GM18861 (cell line): ENCODE measurements around the gene USP33.
"Not testable (repeated sequence)": the region's sequence is repeated elsewhere in the genome, so short reads cannot be mapped to it uniquely, and the experiment has no call there.

ENCODE experiments used
- ATAC-seq: cut with Tn5 transposase; IDR thresholded peaks from one replicate; pipeline ENCODE4 v1.9.1; 2021; ENCODE audit not compliant: unreplicated experiment

USP33 gene

DNA sequence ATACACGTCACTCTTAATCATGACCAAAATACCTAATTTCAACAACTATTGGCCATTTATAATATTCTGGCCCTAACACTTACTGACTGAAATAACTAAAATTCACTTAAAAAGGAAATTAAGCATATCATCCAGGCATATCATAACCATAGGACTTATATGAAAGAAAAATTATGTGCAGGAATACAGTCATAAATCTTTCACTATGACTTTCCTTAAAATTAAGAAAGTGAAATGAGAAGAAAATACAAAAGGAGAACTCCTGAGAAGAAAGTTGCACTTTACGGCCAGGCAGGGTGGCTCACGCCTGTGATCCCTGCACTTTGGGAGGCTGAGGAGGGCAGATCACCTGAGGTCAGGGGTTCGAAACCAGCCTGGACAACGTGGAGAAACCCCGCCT lies 86.6 kb downstream of the USP33 start:
- ATAC-seq: no peak

DNA sequence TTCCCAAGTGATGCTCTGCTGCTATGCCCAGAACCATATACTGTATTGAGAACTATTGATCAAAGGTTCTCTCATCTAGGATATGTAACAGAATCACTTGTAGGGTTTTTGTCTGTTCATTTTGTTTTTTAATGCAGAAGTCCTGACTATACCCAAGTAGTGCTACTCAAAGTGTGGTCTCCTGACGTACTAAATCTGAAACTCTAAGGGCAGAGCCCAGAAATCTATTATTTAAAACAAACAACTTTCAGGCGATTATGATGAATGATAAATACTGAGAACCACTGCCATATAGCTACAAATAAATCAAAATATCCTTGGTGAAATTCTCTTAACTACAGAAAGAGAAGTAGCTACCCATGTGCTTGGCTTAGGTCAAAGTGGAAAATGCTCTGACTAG lies 87.3 kb downstream of the USP33 start:
- peak; percentile 47 for ATAC-seq

DNA sequence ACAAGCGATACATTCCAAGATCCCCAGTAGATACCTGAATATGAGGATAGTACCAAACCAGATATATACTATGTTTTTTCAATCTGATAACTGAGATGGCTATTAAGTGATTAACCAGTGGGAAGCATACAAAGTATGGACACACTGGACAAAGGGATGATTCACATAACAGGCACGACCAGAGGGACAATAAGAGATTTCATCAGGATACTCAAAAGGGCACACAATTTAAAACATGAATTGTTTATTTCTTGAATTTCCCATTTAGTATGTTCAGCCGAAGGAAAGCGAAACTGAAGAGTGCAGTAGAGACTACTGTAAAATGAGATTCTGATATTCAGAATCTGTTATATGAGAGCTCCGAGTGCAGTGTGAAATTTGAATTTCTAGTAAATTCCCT lies 87.8 kb downstream of the USP33 start:
- ATAC-seq: no peak

DNA sequence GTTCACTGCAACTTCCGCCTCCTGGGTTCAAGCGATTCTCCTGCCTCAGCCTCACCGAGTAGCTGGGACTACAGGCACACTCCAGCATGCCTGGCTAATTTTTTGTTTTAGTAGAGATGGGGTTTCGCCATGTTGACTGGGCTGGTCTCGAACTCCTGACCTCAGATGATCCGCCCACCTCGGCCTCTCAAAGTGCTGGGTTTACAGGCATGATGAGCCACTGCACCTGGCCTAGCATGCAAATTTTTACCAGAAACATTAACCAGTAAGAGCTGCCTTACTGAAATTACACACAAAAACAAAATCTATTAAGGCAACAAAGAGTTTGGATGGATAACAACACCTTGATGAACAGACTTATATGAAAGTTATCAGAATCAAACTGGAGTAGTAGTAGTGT lies 89.3 kb downstream of the USP33 start:
- no peak for ATAC-seq

DNA sequence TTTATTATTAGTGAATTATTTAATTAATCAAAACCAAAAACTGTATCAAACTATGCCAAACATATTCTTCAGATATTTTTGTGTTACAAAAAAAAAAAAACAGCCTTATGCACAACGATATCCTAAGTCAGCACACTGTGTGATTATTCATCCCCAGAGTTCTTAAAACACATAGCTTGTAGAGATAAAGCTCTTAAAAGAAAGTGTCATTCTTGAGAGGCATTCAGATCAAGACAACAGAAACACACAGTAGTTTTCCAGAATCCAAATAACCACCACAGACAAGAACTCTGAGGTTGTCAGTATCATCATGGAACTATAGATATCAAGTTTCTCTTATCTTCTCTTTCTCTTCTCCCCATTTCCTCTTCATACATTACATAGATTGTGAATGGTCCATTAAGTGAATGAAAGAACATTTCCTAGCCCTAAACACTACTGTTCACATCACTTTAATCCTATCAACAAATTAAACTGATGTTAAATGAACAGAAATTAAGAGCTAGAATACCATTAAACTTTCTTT lies 90.7 kb downstream of the USP33 start:
- ATAC-seq: no peak

DNA sequence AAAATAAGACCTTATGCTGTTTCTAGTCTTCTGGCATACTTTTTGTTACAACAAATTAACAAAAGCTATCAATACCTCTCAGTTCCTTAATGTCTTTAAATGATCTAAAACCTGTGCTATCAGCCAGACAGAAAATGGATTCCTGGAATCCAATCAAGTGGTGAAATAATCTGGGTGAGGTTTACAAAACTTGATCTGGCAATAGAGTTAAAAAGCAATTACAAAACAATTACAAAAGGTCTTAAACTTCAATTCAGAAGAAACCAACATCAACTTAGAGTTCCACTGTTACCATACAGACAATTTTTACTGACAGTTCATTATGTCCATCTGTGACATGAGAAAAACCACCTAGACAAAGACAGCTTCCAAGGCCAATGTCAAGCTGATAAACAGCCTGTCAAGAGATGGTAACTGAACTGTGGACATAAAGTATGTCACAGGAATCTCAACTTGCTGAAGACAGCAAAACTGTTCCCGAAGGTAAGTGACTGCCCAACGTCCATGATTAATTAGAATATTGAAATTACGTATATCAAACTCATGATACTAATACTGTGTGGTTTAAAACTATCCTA lies 94.6 kb downstream of the USP33 start:
- ATAC-seq: no peak

DNA sequence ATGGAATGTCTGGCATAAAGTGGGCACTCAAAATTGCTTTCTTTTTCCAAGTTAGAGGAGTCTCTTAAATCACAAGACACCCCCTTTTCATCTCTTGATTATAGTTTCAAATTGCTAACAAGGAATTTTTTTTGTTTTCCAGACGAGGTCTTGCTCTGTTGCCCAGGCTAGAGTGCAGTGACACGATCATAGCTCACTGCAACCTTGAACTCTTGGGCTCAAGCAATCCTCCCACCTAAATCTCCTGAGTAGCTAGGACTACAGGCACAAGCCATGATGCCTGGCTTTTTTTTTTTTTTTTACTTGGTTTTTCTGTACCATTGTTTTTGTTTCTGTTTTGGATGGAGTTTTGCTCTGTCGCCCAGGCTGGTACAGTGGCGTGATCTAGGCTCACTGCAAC lies 98.0 kb downstream of the USP33 start:
- ATAC-seq: no peak

DNA sequence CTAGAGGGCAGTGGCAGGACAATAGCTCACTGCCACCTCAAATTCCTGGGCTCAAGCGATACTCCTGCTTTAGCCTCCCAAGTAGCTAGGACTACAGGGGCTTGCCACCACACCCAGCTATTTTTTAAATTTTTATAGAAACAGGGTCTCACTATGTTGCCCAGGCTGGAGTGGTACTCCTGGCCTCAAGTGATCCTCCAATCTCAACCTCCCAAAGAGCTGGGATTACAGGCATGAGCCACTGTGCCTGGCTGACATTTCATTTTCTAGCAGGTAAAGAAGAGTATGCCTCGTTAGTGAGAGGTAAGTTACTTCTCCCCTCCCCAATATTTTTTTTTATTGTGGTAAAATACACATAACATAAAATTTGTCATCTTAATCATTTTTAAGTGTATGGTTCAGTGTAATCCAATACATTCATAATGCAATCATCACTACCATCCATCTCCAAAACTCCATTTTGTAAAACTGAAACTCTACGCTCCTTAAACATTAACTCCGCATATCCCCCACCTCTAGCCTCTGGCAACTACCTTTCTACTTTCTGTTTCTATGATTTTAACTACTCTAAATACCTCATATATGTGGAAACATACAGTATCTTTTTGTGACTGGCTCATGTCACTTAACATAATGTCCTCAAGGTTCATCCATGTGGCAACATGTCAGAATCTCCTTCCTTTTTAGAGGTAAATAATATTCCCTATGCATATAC lies 99.6 kb downstream of the USP33 start:
- ATAC-seq: peak; percentile 52

DNA sequence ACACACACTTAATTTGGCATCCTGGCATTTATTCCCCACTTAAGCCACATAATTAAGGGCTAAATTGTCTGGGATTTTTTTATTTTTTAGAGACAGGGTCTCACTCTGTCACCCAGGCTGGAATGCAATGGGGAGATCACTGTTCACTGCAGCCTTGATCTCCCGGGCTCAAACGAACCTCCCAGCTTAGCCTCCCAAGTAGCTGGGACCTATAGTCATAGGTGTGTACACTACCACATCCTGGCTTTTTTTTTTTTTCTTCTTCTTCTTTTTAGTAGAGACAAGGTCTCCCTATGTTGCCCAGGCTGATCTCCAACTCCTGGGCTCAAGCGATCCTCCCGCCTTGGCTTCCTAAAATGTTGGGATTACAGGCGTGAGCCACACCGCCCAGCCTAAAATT lies 101.4 kb downstream of the USP33 start:
- ATAC-seq: no peak

DNA sequence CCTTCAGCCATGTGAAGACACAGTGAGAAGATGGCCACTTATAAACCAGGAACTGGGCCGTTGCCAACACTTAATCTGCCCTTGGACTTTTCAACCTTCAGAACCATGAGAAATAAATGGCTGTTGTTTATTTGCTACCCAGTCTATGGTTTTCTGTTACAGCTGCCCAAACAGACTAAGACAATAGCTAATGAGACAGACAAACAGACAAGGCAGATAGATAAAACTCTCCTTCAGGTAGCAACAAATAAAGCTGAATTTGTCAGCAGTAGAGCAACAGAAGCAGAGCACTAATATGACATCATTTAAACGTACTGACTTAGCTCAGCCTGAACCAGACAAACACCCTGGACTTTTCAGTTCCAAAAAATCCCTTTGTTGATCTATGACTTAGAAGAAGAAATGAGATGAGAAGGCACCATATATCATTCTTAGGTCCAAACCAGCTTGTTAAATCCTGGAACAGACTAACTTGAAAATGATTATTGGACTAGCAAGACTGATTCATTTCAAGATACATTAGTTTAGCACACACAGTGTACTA lies 104.1 kb downstream of the USP33 start:
- ATAC-seq: no peak

DNA sequence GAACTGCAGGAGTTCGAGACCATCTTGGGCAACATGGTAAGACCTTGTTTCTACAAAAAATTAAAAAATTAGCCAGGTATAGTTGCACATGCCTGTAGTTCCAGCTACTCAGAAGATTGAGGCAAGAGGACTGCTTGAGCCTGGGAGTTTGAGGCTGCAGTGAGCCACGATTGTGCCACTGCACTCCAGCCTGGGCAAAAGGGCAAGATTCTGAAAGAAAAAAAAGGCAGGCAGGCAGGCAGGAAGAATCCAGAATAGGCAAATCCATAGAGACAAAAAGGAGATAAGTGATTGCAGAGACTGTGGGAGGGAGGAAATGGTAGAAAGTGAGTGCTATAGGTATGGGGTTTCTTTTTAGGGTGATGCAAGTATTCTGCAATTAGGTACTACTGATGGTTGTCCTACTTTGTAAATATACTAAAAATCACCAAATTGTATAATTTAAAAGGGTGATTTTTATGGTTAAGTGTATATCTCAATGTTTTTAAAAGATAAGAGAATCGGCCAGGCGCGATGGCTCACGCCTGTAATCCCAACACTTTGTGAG lies 106.6 kb downstream of the USP33 start:
- no peak for ATAC-seq

DNA sequence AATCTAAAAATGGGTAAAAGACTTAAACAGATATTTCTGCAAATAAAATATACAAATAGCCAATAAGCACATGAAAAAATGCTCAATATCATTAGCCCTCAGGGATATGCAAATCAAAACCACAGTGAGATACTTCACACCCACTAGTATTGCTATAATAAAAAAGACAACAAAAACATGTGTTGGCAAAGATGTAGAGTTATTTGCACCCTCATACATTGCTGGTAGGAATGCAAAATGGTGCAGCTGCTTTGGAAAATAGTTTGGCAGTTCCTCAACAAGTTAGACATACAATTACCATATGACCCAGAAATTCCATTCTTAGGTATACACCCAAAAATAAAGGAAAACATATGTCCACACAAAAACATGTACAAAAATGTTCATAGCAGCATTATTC lies 107.4 kb downstream of the USP33 start:
- ATAC-seq: no peak

DNA sequence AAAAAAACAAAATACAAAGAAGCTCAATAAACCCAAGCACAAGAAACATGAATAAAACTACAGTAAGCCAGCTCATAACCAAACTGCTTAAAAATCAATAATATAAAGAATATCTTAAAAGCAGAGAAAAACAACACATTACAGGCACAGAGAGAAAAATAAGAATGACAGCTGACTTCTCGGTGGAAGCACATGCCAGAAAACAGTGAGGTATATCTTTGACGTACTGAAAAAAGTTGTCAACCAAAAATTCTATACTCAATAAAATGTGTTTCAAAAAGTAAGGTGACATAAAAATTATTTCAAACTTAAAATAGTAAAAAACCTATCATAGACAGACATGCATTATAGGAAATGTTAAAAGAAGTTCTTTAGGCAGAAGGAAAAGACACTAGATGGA lies 110.5 kb downstream of the USP33 start:
- ATAC-seq: no peak

DNA sequence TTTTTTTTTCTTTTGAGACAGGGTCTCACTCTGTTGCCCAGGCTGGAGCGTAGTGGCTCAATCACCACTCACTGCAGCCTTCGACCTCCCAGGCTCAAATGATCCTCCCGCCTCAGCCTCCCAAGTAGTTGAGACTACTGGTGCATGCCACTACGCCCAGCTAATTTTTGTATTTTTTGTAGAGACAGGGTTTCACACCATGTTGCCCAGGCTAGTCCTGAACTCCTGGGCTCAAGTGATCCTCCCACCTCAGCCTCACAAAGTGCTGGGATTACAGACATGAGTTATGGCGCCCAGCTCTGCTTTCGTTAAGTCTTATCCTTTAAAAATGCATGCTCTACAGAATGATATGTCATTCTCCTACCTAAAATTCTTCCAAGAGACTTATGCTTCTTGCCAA lies 113.4 kb downstream of the USP33 start:
- ATAC-seq: not testable (repeated sequence)
